ENCODE data around the gene NIPAL1. TPM values are rescaled to one million over a fixed set of nuclear protein-coding genes. Genes with fewer than 3 reads are reported as not detected.

The NIPAL1 gene
- polyA plus RNA-seq, 3 donors: 0.13 to 0.22 TPM; not detected in 1

DNA sequence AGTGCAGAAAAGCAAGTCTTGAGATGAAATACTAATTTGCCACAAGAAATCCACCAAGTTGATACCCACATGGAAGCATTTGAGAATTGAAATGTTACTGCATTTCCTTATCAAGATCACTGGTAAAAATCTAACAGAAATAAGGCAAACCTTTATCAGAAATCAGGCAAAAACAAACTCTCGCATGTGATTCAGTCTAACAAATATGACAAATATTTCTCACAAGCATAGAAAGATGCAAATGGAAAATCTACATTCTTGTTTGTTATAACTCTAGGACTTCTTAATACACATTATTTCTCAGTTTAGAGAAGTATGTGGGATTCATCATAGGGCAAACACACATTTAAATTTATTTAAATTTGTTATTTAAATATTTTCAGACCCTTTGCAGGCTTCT is 64.6 kb downstream of the NIPAL1 start:
- H2AFZ ChIP-seq (ENCODE audit: insufficient read depth, low read depth, low read length, poor library complexity, severe bottlenecking): no peak overlapping the region
- Mint-ChIP-seq H3K27ac (no peak overlapping the region), H3K4me1 (no peaks in the 10 kb centered on the region), H3K4me3 (no peak overlapping the region), H3K9me3 (no peaks in the 10 kb centered on the region), H3K27me3 (ENCODE audit: low read depth in 3 of 3) (peaks cover 0 to 4% (median 0%) of the 10 kb centered on the region in 3 donors), H3K36me3 (no peaks in the 10 kb centered on the region)
- intact Hi-C loops (cut with micrococcal nuclease): no loop called here
- no peaks in the 10 kb centered on the region for H4K20me1 ChIP-seq (ENCODE audit: insufficient read depth, low read length)
- DNase-seq: no peak
- no peak overlapping the region for H3K4me3 ChIP-seq (replicated peaks in 1 of 3; ENCODE audit: low read depth in 2 of 3, low read length in 3 of 3)
- H3K4me2 ChIP-seq (replicated peaks; ENCODE audit: extremely low read depth, low read length, poor library complexity, severe bottlenecking): no peak overlapping the region
- H3K27me3 ChIP-seq (ENCODE audit: control insufficient read depth in 2 of 2, insufficient read depth in 2 of 2, low read length in 2 of 2): no peaks in the 10 kb centered on the region
- H3K27ac ChIP-seq (ENCODE audit: low read depth in 1 of 2, low read length in 2 of 2): no peak overlapping the region
- no peaks in the 10 kb centered on the region for H3K79me2 ChIP-seq (ENCODE audit: insufficient read depth, low read length)
- no peak overlapping the region for H3K9ac ChIP-seq (ENCODE audit: insufficient read depth, low read length, poor library complexity, severe bottlenecking)
- no peaks in the 10 kb centered on the region for H3K9me3 ChIP-seq (replicated peaks in 1 of 2; ENCODE audit: control insufficient read depth in 1 of 2, insufficient read depth in 1 of 2, low read length in 2 of 2)
- WGBS (ENCODE audit: insufficient coverage): no CpG with 5 or more reads among the region's 1 CpG
- no peaks in the 10 kb centered on the region for H3K36me3 ChIP-seq (replicated peaks in 1 of 2; ENCODE audit: control insufficient read depth in 1 of 2, insufficient read depth in 2 of 2, low read length in 2 of 2)
- no peaks in the 10 kb centered on the region for H3K4me1 ChIP-seq (ENCODE audit: control insufficient read depth in 1 of 2, insufficient read depth in 2 of 2, low read length in 2 of 2)
- TF ChIP-seq, protein P1, sequence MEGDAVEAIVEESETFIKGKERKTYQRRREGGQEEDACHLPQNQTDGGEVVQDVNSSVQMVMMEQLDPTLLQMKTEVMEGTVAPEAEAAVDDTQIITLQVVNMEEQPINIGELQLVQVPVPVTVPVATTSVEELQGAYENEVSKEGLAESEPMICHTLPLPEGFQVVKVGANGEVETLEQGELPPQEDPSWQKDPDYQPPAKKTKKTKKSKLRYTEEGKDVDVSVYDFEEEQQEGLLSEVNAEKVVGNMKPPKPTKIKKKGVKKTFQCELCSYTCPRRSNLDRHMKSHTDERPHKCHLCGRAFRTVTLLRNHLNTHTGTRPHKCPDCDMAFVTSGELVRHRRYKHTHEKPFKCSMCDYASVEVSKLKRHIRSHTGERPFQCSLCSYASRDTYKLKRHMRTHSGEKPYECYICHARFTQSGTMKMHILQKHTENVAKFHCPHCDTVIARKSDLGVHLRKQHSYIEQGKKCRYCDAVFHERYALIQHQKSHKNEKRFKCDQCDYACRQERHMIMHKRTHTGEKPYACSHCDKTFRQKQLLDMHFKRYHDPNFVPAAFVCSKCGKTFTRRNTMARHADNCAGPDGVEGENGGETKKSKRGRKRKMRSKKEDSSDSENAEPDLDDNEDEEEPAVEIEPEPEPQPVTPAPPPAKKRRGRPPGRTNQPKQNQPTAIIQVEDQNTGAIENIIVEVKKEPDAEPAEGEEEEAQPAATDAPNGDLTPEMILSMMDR (IDR thresholded peaks at IDR 0.05): no peak

DNA sequence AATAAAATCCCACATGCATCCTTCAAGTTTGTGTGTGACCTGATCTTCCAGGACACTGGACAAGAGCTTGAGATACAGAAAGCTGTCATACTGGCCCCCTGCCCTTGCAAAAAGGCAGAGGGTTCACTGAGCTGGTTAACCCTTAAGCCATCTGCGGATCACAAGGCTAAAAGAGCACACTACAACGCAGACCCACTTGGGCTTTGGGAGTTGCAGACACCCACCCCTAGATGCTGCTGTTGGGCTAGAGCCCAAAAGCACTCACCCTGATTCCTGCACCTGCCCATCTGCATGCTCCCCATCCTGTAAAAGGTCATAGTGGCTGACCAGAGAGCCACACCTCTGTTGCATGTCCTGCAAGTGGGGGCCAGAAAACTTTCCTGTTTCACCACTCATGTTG is 66.4 kb downstream of the NIPAL1 start:
- H4K20me1 ChIP-seq (ENCODE audit: insufficient read depth, low read length): no peaks in the 10 kb centered on the region
- H3K79me2 ChIP-seq (ENCODE audit: insufficient read depth, low read length): no peaks in the 10 kb centered on the region
- H3K4me2 ChIP-seq (replicated peaks; ENCODE audit: extremely low read depth, low read length, poor library complexity, severe bottlenecking): no peak overlapping the region
- Mint-ChIP-seq H3K4me3 (no peak overlapping the region), H3K27me3 (ENCODE audit: low read depth in 3 of 3) (peaks cover 0 to 2% (median 0%) of the 10 kb centered on the region in 3 donors), H3K4me1 (no peaks in the 10 kb centered on the region), H3K36me3 (no peaks in the 10 kb centered on the region), H3K27ac (no peak overlapping the region), H3K9me3 (no peaks in the 10 kb centered on the region)
- intact Hi-C loops (cut with micrococcal nuclease): no loop called here
- 86% methylated on average over 2 of the region's 2 CpGs for WGBS (ENCODE audit: insufficient coverage)
- no peak overlapping the region for H2AFZ ChIP-seq (ENCODE audit: insufficient read depth, low read depth, low read length, poor library complexity, severe bottlenecking)
- no peak overlapping the region for H3K4me3 ChIP-seq (replicated peaks in 1 of 3; ENCODE audit: low read depth in 2 of 3, low read length in 3 of 3)
- no peak for DNase-seq
- TF ChIP-seq, protein P1 (IDR thresholded peaks at IDR 0.05): no peak
- H3K36me3 ChIP-seq (replicated peaks in 1 of 2; ENCODE audit: control insufficient read depth in 1 of 2, insufficient read depth in 2 of 2, low read length in 2 of 2): no peaks in the 10 kb centered on the region
- H3K27me3 ChIP-seq (ENCODE audit: control insufficient read depth in 2 of 2, insufficient read depth in 2 of 2, low read length in 2 of 2): no peaks in the 10 kb centered on the region
- no peaks in the 10 kb centered on the region for H3K4me1 ChIP-seq (ENCODE audit: control insufficient read depth in 1 of 2, insufficient read depth in 2 of 2, low read length in 2 of 2)
- no peaks in the 10 kb centered on the region for H3K9me3 ChIP-seq (replicated peaks in 1 of 2; ENCODE audit: control insufficient read depth in 1 of 2, insufficient read depth in 1 of 2, low read length in 2 of 2)
- H3K27ac ChIP-seq (ENCODE audit: low read depth in 1 of 2, low read length in 2 of 2): no peak overlapping the region
- H3K9ac ChIP-seq (ENCODE audit: insufficient read depth, low read length, poor library complexity, severe bottlenecking): no peak overlapping the region
